HG03135 (cell line): ENCODE measurements around the gene INSRR.

ENCODE experiments used
- ATAC-seq: cut with Tn5 transposase; IDR thresholded peaks from one replicate; pipeline ENCODE4 v1.9.1; 2021; ENCODE audit warnings: mild to moderate bottlenecking, moderate library complexity; ENCODE audit not compliant: unreplicated experiment

INSRR gene

GRCh38 chr1:156834322-156834721 is 24.6 kb downstream of the INSRR start:
- ATAC-seq = no peak

- ATAC-seq = no peak
Measured at GRCh38 chr1:156833603-156834002, 25.3 kb downstream of the INSRR start.

GRCh38 chr1:156832434-156832833 is 26.5 kb downstream of the INSRR start:
- ATAC-seq = no peak

GRCh38 chr1:156828400-156829124 is 30.4 kb downstream of the INSRR start:
- ATAC-seq = no peak

GRCh38 chr1:156826630-156827029 is 32.3 kb downstream of the INSRR start:
- no peak for ATAC-seq

- ATAC-seq = no peak
Measured at GRCh38 chr1:156823210-156823790, 35.6 kb downstream of the INSRR start.

- no peak for ATAC-seq
Measured at GRCh38 chr1:156822680-156823079, 36.2 kb downstream of the INSRR start.

- ATAC-seq = no peak
Measured at GRCh38 chr1:156821801-156822200, 37.1 kb downstream of the INSRR start.

GRCh38 chr1:156816561-156817328 is 42.2 kb downstream of the INSRR start, which contains the start of gene SH2D2A:
SH2D2A (minus strand) TSS chr1:156816848; CDS start chr1:156816708, 140 bp downstream.
- ATAC-seq = peak; percentile 87

- no peak for ATAC-seq
Measured at GRCh38 chr1:156815961-156816422, 42.9 kb downstream of the INSRR start.

- no peak for ATAC-seq
Measured at GRCh38 chr1:156815307-156815826, 43.5 kb downstream of the INSRR start.

GRCh38 chr1:156814571-156815260 is 44.2 kb downstream of the INSRR start:
- no peak for ATAC-seq

GRCh38 chr1:156813750-156814570 is 45.0 kb downstream of the INSRR start:
- ATAC-seq = no peak

GRCh38 chr1:156813298-156813697 is 45.6 kb downstream of the INSRR start:
- ATAC-seq = no peak

GRCh38 chr1:156812293-156812990 is 46.5 kb downstream of the INSRR start:
- ATAC-seq = no peak

GRCh38 chr1:156811168-156811567 is 47.7 kb downstream of the INSRR start:
- ATAC-seq = no peak

GRCh38 chr1:156809711-156810366 is 49.1 kb downstream of the INSRR start:
- ATAC-seq = no peak

GRCh38 chr1:156809281-156809680 is 49.6 kb downstream of the INSRR start:
- no peak for ATAC-seq
